Peyer's patch (tissue), 4 donors: ENCODE results near the gene COL20A1. TPM values are rescaled to one million over a fixed set of nuclear protein-coding genes. Genes with fewer than 3 reads are reported as not detected.

ENCODE experiments used
- DNase-seq, 3 donors: peaks; one replicate each; pipeline ENCODE4 v3.0.0-alpha.2; 2017 to 2019
- H3K27ac ChIP-seq, 4 donors: fragments of 200-600 bp; sonication (generic); one replicate each; pipeline ENCODE4 v1.5.1; 2016 to 2019
- H3K27me3 ChIP-seq, 2 donors: fragments of 200-600 bp; sonication (generic); one replicate each; pipeline ENCODE4 v1.5.1; 2019
- H3K36me3 ChIP-seq, 3 donors: fragments of 200-600 bp; sonication (generic); one replicate each; pipeline ENCODE4 v1.5.1; 2016 to 2019
- H3K4me1 ChIP-seq, 4 donors: fragments of 200-600 bp; sonication (generic); one replicate each; pipeline ENCODE4 v1.5.1; 2016 to 2019
- H3K4me3 ChIP-seq, 4 donors: fragments of 200-600 bp; sonication (generic); 1 replicate in 3 of 4; 2 replicates in 1 of 4; pipeline ENCODE4 v1.5.1; 2016 to 2019; ENCODE audit warnings: mild to moderate bottlenecking in 1 of 4
- H3K9me3 ChIP-seq, 4 donors: fragments of 200-600 bp; sonication (generic); one replicate each; pipeline ENCODE4 v1.5.1; 2016 to 2019; ENCODE audit warnings: mild to moderate bottlenecking in 1 of 4
- CTCF ChIP-seq, 6 experiments: fragments of 450-650 bp in 4 of 6; fragments of 200-600 bp in 2 of 6; sonication (generic) in 1 of 6; IDR thresholded peaks; one replicate each; pipeline ENCODE4 v1.5.1; 2017 to 2019; ENCODE audit warnings: antibody characterized with exemption in 6 of 6, mild to moderate bottlenecking in 3 of 6, moderate library complexity in 1 of 6
- POLR2A ChIP-seq, 2 donors: fragments of 450-650 bp; IDR thresholded peaks; one replicate each; pipeline ENCODE4 v1.5.1; 2017; ENCODE audit warnings: antibody characterized with exemption in 2 of 2, mild to moderate bottlenecking in 2 of 2, moderate library complexity in 2 of 2
- total RNA-seq, 4 donors: library from RNA; depleted of rRNA; stranded (reverse); fragments of >200 nt; gene quantifications; one replicate each; pipeline ENCODE4 v1.1.0, GENCODE V29; 2016

COL20A1 gene
- total RNA-seq, 4 donors from 2014 or later = not detected

GRCh38 chr20:63354636-63355350 lies 61.8 kb downstream of the COL20A1 start:
- Histone ChIP-seq H3K4me3 (no peak overlapping the region), H3K27me3 (no peaks in the 10 kb centered on the region)

GRCh38 chr20:63355781-63356295 lies 62.9 kb downstream of the COL20A1 start:
- Histone ChIP-seq H3K4me1 (peaks cover 0 to 5% (median 0%) of the 10 kb centered on the region in 4 donors), H3K4me3 (no peak overlapping the region), H3K27ac (no peak overlapping the region), H3K36me3 (no peaks in the 10 kb centered on the region), H3K27me3 (peaks cover 0 to 8% of the 10 kb centered on the region in 2 donors), H3K9me3 (no peaks in the 10 kb centered on the region)
- no peak for TF ChIP-seq POLR2A (IDR thresholded peaks at IDR 0.05)
- no peak for TF ChIP-seq CTCF (IDR thresholded peaks at IDR 0.05)
- no peak for DNase-seq

More at GRCh38 chr20:63354636-63355350, 61.8 kb downstream of the COL20A1 start:
- no peak for TF ChIP-seq POLR2A (IDR thresholded peaks at IDR 0.05)
- no peak for TF ChIP-seq CTCF (IDR thresholded peaks at IDR 0.05)
- DNase-seq = no peak
- no peaks in the 10 kb centered on the region for H3K9me3 ChIP-seq
- H3K4me1 ChIP-seq = no peaks in the 10 kb centered on the region
- H3K27ac ChIP-seq = no peak overlapping the region
- no peaks in the 10 kb centered on the region for H3K36me3 ChIP-seq

GRCh38 chr20:63356511-63356910 lies 63.5 kb downstream of the COL20A1 start:
- H3K27me3 ChIP-seq = peaks cover 0 to 9% of the 10 kb centered on the region in 2 donors

GRCh38 chr20:63356931-63357879 lies 64.2 kb downstream of the COL20A1 start:
- DNase-seq = no peak
- TF ChIP-seq POLR2A (IDR thresholded peaks at IDR 0.05) (no peak), CTCF (IDR thresholded peaks at IDR 0.05) (no peak)
- H3K4me3 ChIP-seq = no peak overlapping the region
- H3K36me3 ChIP-seq = no peaks in the 10 kb centered on the region
- H3K4me1 ChIP-seq = peaks cover 0 to 6% (median 0%) of the 10 kb centered on the region in 4 donors
- H3K27ac ChIP-seq = no peak overlapping the region
- no peaks in the 10 kb centered on the region for H3K9me3 ChIP-seq
- peaks cover 0 to 9% of the 10 kb centered on the region in 2 donors for H3K27me3 ChIP-seq

More at GRCh38 chr20:63356511-63356910, 63.5 kb downstream of the COL20A1 start:
- Histone ChIP-seq H3K9me3 (no peaks in the 10 kb centered on the region), H3K4me3 (no peak overlapping the region), H3K36me3 (no peaks in the 10 kb centered on the region), H3K4me1 (peaks cover 0 to 6% (median 0%) of the 10 kb centered on the region in 4 donors), H3K27ac (no peak overlapping the region)
- no peak for DNase-seq
- TF ChIP-seq CTCF (IDR thresholded peaks at IDR 0.05) = no peak
- no peak for TF ChIP-seq POLR2A (IDR thresholded peaks at IDR 0.05)
